OCI-M2 (cell line): ENCODE results near the gene TRPM5.

Source experiments
- DNase-seq: peaks from one replicate; lab custom pipeline; 2025; ENCODE audit not compliant: unreplicated experiment; lab: John Stamatoyannopoulos, UW

Gene TRPM5

DNA sequence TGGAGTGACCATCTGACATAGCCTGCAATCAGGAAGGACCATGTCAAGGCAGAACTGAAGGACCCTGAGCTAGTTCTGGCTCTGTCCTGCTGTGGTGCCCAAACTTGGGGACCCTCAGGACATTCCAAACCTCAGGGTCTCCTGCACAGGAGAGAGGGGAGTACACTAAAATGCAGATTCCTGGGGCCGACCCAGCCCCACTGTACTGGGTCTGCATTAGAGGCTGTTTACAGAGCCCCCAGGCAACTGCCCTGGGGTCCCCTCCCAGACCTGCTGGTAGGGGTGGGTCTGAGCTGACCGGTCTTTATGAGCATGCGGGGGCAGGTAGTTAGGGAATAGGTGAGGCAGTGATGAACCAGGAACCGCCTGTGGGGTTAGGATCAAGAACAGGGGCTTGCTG is 6.8 kb downstream of the TRPM5 start:
- no peak for DNase-seq

DNA sequence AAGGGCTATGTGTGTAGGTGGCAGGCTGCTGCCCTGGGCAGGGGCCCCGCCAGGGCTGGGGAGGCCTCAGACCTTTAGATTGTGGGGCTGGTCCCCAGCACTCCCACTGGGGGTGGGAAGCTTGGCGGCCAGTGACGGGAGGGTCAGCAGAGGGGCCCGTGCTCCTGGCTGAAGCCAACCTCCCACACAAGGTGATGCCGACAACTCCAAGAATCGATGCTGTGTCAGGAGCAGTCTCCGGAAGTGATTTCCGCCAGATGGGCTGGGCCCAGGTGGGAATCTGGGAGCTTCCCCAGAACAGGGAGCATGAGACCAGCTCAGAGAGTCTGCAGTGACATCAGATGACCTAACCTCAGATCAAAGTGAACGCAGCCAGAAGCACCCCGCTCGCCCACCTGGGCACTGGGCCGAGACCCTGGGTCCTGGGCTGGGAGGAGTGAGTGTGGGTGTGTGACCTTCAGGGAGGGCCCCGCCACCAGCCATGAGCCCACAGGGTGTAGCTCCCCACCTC is 7.7 kb downstream of the TRPM5 start:
- no peak for DNase-seq

DNA sequence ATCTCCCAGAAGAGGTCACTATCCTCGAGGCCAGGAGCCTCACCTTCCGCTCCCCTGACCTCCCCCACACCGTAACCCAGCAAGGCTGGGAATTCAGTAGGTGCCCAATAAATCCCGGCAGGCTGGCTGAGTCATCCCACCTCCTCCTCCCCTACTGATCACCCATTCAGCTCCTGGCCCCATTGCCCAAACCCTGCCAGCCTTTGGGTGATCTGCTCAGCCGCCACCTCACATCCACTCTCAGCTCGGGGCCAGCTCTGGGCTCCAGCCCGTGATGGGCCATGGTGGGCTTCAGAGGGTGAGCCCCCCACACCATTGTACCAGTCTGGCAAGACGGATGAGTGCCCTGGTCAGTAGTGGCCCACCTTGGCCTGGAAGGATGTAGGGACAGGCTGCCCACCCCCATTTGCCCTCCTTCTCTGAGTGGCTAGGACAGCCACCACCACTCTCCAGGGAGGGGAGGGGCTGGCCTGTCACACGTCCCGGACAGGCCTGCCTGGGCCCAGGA is 8.2 kb downstream of the TRPM5 start:
- DNase-seq: no peak

DNA sequence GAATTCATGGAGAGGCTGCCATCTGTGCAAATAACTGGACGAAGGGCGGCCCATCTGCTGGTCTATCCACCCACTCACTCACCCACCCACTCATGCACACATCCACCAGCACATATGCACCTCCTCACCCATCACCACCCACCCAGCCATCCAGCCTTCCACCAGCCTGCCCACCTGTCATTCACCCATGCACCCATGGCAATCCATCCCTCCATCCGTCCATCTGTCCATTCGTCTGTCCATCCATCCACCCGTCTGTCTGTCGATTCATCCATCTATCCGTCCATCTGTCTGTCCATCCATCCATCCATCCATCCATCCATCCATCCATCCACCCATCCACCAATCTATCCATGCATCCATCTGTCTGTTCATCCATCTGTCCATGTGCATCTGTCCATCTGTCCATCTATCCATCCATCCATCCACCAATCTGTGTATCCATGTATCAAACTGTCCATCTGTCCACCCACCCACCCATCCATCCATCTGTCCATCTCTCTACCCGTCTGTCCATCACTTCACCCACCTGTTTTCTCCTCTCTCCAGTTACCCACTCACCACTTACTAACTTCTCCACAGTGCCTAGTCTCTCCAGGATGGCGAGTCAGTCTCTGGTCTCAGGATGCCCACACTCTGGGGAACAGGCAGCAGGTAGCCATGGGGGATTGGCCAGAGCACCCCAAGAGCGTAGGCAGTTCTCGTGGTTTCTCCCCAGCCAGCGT is 8.9 kb downstream of the TRPM5 start:
- DNase-seq: no peak

DNA sequence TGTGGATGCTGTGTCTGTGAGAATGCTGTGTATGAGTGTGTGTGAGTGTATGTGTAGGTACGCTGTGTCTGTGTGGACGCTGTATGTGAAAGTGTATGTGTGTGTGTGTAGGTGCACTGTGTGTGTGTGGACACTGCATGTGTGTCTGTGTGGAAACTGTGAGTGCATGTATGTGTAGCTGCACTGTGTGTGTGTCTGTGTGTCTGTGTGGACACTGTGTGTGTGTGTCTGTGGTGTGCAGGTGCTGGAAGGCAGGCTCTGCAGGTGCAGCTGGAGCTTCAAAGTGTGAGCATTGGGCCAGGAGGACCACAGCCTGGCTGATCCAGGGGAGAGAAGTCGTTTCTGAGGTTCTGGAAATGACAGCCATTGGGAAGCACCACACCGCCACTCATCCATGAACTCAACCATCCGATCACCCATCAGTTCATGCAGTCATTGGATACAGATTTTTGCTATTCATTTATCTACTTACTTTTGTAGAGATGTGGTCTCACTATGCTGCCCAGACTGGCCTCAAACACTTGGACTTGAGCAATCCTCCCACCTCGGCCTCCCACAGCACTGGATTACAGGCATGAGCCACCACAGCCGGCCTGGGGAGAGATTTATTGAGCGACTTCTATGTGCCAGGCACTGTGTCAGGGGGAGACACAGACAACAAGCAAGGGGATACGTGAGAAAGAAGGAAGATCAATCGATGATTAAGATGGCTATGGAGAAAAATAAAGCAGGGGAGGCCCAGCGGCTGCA is 9.6 kb downstream of the TRPM5 start:
- DNase-seq: no peak

DNA sequence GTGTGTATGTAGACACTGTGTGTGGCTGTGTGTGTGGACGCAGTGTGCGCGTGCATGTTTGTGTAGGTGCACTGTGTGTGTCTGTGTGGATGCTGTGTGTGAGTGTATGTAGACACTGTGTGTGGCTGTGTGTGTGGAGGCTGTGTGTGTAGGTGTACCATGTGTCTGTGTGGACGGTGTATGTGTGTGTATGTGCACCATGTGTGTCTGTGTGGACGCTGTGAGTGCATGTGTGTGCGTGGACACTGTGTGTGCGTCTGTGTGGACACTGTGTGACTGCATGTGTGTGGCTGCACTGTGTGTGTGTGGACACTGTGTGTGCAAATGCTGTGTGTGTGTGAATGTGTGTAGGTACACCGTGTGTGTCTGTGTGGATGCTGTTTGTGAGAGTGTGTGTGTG is 10.3 kb downstream of the TRPM5 start:
- no peak for DNase-seq

DNA sequence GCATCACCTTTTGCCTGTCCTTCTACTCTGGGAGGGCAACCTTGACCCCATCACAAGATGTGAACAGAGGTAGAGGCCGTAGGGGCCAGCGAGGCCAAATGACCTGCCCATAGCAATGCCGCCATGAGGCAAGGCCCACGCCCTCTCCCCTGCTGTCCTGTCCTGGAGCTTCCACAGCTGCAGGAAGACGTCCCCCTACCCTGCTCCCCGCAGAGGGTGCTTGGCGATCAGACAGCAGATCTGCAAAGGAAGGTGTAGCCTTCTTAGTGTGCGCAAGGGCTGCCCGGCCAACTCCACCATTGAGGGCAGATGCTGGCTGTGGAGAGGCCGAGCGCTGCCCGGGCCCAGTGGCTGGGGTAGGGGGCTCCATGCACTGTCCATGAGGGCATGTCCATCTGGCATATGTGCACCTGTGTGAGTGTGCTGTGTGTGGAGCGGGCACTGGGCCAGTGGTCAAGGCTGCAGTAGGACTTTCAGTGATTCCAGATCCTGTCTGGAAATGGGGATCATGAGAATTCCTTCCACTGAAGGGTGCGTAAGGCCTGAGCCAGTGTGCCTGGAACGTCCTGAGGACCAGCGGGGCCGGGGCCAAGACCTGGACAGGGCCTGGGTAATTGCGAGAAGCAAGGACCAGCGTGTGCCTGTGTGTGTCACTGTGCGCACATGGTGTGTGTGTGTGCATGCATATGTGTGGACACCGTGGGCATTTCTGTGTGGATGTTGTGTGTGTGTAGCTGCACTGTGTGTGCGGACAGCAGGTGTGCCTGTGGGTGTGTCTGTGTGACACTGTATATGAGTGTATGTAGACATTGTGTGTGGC is 11.0 kb downstream of the TRPM5 start:
- no peak for DNase-seq

DNA sequence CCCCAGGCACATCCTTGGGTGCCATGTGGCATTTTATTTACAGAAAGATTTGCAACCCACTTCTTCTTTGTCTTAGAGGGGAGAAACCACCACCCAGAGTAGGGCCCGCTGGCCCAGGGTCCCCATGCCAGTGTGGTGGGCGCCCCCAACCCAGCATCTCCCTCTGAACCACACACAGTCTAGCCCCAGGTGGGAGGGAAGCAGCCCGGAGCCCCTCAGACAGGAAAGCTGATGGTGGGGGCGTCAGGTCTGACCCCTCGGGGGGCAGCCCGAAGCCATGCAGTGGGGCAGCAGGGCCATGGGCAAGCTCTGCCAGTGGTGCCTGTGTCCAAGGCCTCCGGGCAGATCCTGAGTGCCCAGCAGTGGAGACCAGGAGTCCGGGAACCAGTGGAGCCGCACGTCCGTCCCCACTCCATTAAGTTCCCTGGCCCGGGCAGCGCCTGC is 11.7 kb downstream of the TRPM5 start:
- no peak for DNase-seq

DNA sequence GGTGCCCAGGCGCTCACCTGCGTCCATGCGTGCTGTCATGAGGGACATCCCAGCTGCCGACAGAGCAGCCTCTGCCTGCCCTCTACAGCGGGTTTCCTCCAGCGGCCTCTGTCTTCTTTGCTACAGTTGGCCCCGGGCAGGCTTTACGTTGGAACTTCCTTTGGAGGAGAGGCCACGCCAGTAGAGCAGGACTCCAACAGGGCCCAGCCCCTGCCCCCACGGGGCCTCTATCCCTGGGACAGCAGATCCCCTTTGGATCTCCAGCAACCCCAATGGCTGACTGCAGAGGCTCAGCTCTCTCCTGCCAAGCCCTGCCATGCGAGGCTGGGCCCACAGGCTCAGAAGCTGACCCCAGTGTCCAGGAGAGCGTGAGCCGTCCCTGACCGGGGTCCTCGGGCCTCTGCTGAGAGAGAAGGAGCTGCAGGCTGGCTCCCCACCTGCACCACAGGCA is 12.1 kb downstream of the TRPM5 start:
- DNase-seq: no peak

DNA sequence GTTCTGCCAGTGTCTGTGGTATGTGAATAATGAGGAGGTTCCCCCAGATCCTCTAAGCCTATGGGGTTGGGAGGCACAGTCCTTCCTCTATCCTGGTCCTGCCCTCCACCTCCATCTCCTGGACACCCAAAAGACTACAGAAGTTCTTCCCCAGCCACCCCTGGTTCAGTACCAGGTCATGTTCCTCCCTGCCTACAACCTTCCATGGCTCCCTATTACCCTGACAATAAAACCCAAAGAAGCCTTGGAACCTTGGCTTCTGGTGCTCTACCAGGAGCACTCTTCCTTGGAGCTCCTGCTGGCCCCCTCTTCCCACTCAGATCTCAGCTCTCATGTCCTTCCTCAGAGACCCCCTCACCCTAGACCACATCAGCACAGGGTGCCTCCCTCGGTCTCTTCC is 12.9 kb downstream of the TRPM5 start:
- DNase-seq: no peak

DNA sequence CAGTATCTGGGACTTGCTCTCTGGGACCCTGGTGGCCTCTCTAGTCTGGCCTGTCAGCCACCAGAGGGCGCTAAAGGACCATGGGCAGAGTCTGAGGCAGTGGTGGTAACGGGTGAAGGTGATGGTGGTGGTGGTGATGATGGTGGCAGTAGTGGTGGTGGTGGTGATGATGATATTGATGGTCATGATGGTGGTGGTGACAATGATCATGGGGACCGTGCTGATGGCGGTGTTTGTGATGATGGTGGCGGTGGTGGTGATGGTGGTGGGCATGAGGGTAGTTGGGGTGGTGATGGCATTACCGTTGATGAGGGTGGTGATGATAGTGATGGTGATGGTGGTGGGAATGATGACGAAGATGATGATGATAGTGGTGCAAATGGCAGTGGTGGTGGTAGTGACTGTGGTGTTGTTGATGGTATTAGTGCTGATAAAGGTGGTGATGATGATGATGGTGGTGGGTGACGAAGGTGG is 16.0 kb downstream of the TRPM5 start:
- no peak for DNase-seq

DNA sequence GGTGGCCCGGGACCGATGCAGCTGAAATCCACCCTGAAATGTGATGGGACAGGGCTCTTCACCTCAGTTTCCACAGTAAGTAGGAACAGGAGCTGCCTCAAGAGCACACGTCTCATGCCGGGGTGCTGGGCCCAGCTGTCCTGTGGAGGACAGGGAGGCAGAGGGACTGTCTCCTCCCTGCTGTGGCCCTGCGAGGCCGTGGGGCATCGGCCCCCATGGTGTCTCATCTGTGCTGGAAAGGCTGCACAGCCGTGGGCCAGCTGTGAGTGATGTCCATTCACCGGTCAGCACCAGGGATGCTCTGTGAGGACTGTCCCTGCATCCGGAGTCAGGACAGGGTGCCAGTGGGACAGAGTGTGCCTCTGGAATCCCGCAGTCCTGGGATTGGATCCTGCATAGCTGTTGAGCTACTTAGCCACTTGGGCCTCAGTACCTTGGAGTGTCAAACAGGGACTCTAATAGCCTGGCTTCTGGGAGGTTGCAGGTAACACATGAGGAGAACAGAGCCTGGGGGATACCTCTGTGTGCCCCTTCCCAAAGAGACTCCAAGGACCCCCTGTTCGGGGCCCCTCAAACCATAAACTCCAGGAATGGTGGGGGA is 16.5 kb downstream of the TRPM5 start:
- DNase-seq: no peak

DNA sequence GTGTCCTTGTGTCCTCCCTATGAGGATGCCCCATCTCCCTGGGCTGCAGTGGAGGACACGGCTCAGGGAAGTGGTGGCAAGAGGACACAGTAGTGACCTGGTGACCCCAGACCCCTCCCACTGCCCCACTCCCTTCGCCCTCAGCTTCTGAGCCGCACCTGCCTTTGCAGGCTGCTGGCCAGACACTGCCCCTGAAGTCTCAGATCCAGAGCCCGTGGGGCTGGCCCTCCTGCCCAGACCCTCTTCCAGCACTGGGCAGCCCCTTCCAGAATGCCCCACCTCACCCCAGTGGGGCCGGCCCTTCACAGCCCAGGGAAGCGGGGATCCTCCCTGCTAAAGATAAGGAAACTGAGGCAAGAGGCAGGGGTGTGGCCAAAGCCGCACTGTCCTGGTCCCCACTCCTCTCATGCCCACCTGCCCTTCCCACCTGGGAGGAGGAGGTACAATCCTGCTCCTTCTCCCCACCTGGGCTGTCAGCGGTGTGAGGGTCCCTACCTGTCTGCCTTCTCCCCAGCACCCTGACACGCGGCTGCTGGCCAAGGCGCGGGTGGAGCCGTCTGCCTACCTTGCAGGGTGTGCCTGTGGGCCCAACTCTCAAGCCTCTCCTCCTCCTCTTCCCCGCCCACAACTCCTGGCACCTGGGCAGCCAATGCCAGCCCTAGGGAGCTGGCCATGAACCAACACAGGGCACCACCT is 17.3 kb downstream of the TRPM5 start:
- DNase-seq: no peak

DNA sequence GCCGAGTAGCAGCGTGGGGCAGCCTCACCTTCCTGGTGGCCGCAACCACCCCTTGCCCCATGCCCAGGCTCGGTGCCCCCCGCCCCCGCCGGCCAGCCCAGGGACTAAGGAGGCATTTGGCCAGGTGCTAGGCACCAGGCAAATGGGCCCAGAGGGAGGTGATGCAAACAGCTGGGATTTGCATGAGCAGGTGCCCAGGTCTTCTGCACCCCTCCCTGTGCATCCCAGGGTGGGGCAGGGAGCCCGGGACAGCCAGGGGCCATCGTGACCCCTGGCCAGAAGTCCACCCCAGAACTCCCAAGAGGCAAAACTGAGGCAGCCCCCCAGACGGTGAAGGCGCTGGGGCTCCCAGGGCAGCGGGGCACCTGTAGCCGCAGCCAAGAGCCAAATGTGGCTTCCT is 18.1 kb downstream of the TRPM5 start:
- DNase-seq: no peak

DNA sequence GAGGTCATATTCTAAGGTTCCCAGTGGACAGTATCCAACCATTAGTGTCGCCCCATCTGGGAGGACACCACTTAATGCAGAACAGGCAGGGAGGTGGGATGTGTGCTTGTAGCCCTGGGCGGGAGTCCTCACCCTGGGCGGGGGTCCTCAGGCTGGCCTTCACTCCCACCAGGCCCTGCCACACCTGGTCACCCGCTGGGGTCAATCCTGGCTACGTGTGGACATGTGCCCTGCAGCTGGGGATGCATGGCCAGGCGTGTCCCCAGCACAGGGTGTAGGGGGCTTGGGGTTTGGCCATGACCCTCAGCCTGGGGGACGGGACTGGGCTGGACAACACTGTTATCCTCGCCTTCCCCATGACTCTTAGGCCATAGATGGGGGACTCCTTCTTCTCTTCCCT is 18.8 kb downstream of the TRPM5 start:
- no peak for DNase-seq

DNA sequence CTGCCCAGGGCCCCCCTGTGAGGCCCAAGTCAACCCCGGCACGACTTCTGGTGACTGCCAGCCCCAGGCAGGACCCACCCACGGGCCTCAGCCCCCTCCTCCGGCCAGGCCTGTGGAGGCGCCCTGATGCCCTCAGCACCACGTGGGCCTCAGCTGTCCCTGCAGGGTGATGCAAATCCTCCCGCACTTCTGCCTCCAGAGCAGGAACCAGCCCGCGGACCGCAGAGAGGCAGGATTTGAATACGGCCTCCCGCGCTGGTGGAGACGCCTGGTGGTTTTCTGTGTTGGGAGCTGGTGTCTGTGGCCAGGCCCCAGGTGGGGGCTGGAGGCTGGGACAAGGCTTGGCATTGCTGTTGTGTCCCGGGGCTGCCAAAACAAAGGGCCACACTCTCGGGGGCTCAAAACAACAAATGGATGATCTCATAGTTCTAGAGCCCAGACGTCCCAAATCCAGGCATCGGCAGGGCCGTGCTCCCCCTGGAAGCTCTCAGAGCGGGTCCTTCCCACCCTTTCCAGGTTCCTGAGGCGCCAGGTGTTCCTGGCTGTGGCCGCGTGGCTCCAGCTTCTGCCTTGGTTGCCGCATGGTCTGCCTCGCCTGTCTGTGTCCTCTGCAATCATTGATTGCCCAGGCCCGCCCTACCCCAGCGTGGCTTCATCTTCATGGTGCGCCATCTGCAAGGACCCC is 19.4 kb downstream of the TRPM5 start:
- DNase-seq: no peak

DNA sequence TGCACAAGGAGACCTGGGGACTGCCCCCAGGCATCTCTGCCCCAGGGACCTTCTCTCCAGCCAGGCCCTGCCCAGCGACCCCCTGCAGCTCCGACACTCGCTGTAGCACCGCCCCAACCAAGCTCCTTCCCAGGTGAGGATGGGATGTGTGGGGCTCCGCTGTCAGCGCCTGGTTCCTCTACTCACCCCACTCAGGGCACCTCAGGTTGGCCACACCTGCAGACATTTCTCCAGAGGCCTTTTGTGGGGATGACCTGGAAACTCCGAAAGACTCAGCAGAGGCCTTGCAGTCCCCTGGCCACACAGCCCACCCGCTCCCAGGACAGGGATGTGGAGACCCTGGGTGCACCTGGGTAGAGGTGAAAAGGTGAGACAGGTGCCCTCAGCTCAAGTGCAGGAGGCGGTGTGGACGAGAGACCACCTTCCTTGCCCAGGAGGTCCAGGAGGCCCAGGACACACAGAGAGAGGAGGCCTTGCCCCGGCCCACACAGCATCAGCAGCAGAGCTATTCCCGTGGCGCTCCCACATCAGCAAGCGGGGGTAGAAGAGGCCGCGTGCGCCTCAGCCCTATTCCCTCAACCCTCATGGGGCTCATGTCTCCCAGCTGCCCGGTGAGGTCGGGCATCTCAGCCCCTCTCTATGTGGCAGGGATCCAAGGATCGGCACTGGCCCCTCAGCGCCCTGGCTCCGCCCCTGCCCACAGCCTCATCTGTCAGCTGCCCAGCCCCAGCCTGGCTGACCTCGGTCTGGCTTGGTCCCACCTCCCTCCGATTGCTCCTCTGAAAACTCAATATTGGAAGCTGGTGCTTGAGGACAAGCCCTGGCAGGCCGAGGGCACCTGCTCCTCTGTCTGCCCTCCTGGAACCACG is 20.9 kb downstream of the TRPM5 start:
- DNase-seq: no peak

DNA sequence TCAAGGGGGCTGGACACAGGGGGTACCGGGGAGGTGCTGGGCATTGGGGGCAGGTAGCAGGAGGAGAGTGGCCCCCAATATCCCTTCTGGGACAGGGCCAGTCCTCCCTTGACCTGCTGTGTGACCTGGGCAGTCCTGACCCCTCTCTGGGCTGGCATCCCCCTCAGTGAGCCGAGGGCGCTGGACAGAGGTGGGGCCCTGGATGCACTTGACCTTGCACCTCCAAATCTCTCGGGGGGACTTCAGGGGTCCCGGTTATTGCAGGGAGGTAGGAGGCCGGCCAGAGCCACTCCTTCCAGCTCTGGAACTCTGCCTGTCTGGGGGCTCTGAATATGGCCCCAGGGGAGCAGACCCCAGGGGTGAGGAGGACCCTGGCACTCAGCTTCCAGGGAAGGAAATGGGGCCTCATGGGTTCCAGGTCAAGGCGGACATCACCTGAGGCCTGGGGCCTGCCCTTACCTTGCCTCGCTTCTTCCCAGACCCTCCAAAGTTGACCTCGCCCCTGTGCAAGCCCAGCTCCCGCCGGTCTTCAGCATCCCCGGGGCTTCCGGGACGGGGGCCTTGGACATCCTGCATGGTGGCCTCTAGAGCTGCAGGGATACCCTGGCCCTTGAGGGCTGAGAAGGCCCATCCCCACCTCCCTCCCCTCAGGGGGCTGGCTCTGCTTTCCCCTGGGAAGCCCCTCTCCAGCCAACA is 21.7 kb downstream of the TRPM5 start:
- DNase-seq: no peak
